Skeletal muscle tissue (tissue), 4 donors: Measurements from ENCODE around the gene SPEF1. TPM values are rescaled to one million over a fixed set of nuclear protein-coding genes. Genes with fewer than 3 reads are reported as not detected.
"Not testable (repeated sequence)": the region's sequence is repeated elsewhere in the genome, so short reads cannot be mapped to it uniquely, and the experiment has no call there.

ENCODE experiments used
- H3K27ac ChIP-seq: one replicate; pipeline ENCODE4 v1.7.0; 2013; ENCODE audit warnings: mild to moderate bottlenecking, low read depth, low read length, inconsistent platforms
- H3K27me3 ChIP-seq, 3 donors: one replicate each; pipeline ENCODE4 v1.7.0; 2013; ENCODE audit warnings: low read length in 3 of 3; ENCODE audit not compliant: control insufficient read depth in 3 of 3, insufficient read depth in 3 of 3
- H3K36me3 ChIP-seq, 3 donors: one replicate each; pipeline ENCODE4 v1.7.0; 2013; ENCODE audit warnings: low read length in 3 of 3; ENCODE audit not compliant: control insufficient read depth in 3 of 3, insufficient read depth in 3 of 3
- H3K4me1 ChIP-seq, 3 donors: one replicate each; pipeline ENCODE4 v1.7.0; 2013; ENCODE audit warnings: low read length in 3 of 3, mild to moderate bottlenecking in 3 of 3; ENCODE audit not compliant: control insufficient read depth in 3 of 3, insufficient read depth in 3 of 3
- H3K4me3 ChIP-seq, 3 donors: one replicate each; pipeline ENCODE4 v1.7.0; 2013; ENCODE audit warnings: low read length in 3 of 3
- H3K9ac ChIP-seq, 3 donors: one replicate each; pipeline ENCODE4 v1.7.0; 2013; ENCODE audit warnings: low read length in 3 of 3, mild to moderate bottlenecking in 3 of 3, moderate library complexity in 2 of 3, low read depth in 1 of 3
- H3K9me3 ChIP-seq, 3 donors: one replicate each; pipeline ENCODE4 v1.7.0; 2013; ENCODE audit warnings: low read length in 3 of 3; ENCODE audit not compliant: control insufficient read depth in 3 of 3
- total RNA-seq: library from RNA; depleted of rRNA; stranded (reverse); fragments of >200 nt; gene quantifications from one replicate; pipeline ENCODE4 v1.2.3, GENCODE V29; 2014
- donor health status: Osteomylitis.

Gene SPEF1
- total RNA-seq, 1 donor from 2014 or later, result not detected

- H3K9ac ChIP-seq, result peak overlapping the region in 1 of 3 donors; percentile 54
- peak overlapping the region; percentile 12 for H3K27ac ChIP-seq
Measured at GRCh38 chr20:3798908-3799248, 17.6 kb upstream of the SPEF1 start.

DNA sequence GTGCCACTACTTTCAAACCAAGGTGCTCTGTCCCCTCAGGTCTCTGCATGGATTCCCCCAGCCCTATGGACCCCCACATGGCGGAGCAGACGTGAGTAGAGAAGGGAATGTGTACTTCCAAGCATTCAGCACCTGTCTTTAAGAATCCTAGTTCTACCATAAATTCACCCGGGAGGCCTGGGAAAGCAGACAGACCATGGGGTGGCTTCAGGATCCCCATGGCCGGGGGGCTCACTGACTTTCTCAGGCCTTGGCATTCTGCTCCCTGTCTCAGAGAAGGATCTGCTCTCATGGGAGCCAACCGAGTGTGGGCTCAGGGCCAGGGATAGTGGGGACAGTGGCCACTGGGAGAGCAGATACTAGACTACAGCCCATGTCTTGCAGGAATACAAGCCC, 17.1 kb upstream of the SPEF1 start:
- Histone ChIP-seq H3K4me1 (peaks cover 8 to 27% (median 15%) of the 10 kb centered on the region in 3 donors), H3K9ac (peak overlapping the region in 1 of 3 donors; percentile 16), H3K27me3 (no peaks in the 10 kb centered on the region), H3K4me3 (no peak overlapping the region), H3K36me3 (peaks cover 10 to 25% (median 16%) of the 10 kb centered on the region in 3 donors), H3K9me3 (no peaks in the 10 kb centered on the region), H3K27ac (peak overlapping the region; percentile 12)

More at GRCh38 chr20:3798908-3799248, 17.6 kb upstream of the SPEF1 start:
- no peak overlapping the region for H3K4me3 ChIP-seq
- H3K36me3 ChIP-seq, result peaks cover 10 to 30% (median 16%) of the 10 kb centered on the region in 3 donors
- no peaks in the 10 kb centered on the region for H3K9me3 ChIP-seq
- peaks cover 8 to 27% (median 15%) of the 10 kb centered on the region in 3 donors for H3K4me1 ChIP-seq
- no peaks in the 10 kb centered on the region for H3K27me3 ChIP-seq

GRCh38 chr20:3797592-3798372, 16.5 kb upstream of the SPEF1 start:
- peak overlapping the region; percentile 12 for H3K27ac ChIP-seq
- peaks cover 10 to 20% (median 12%) of the 10 kb centered on the region in 3 donors for H3K36me3 ChIP-seq
- H3K4me3 ChIP-seq, result peak overlapping the region; percentile 6 to 69 (median 56)
- peak overlapping the region in 1 of 3 donors; percentile 66 for H3K9ac ChIP-seq
- H3K27me3 ChIP-seq, result no peaks in the 10 kb centered on the region
- H3K9me3 ChIP-seq, result no peaks in the 10 kb centered on the region
- H3K4me1 ChIP-seq, result peaks cover 8 to 27% (median 15%) of the 10 kb centered on the region in 3 donors

DNA sequence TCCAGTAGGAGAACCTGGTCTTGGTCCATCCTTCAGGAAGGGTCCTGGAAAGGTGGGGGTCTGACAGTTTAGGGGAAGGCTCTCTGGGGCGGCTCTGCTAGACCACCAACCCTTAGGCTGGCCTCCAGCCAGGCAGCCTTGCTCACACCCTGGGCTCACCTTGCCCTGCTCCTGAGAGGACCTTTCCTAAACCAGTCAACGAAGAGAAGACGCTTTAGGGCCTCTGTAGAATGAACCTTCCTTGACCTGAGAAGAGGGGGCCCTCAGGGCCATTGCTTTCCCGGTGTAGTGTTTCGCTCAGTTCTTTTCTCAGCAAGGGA, 15.9 kb upstream of the SPEF1 start:
- H3K9ac ChIP-seq, result peak overlapping the region in 1 of 3 donors; percentile 66
- H3K36me3 ChIP-seq, result peaks cover 9 to 14% (median 10%) of the 10 kb centered on the region in 3 donors
- no peak overlapping the region for H3K27ac ChIP-seq
- peaks cover 8 to 27% (median 15%) of the 10 kb centered on the region in 3 donors for H3K4me1 ChIP-seq
- H3K4me3 ChIP-seq, result peak overlapping the region; percentile 54 to 69 (median 56)
- H3K9me3 ChIP-seq, result no peaks in the 10 kb centered on the region
- H3K27me3 ChIP-seq, result no peaks in the 10 kb centered on the region

- H3K27ac ChIP-seq, result no peak overlapping the region
- H3K9ac ChIP-seq, result peak overlapping the region; percentile 51 to 66 (median 56)
- H3K9me3 ChIP-seq, result no peaks in the 10 kb centered on the region
- peaks cover 8 to 27% (median 15%) of the 10 kb centered on the region in 3 donors for H3K4me1 ChIP-seq
- H3K27me3 ChIP-seq, result no peaks in the 10 kb centered on the region
- H3K4me3 ChIP-seq, result peak overlapping the region; percentile 54 to 69 (median 56)
- peaks cover 8 to 9% (median 8%) of the 10 kb centered on the region in 3 donors for H3K36me3 ChIP-seq
Measured at GRCh38 chr20:3796477-3797225, 15.4 kb upstream of the SPEF1 start.

- H3K9me3 ChIP-seq, result no peaks in the 10 kb centered on the region
- peak within 1 kb of the TSS; percentile 96 for H3K27ac ChIP-seq
- H3K4me1 ChIP-seq, result peaks cover 8 to 27% (median 15%) of the 10 kb centered on the region in 3 donors
- peak within 1 kb of the TSS; percentile 78 to 96 (median 89) for H3K9ac ChIP-seq
- H3K36me3 ChIP-seq, result peaks cover 4 to 7% (median 6%) of the 10 kb centered on the region in 3 donors
- no peaks in the 10 kb centered on the region for H3K27me3 ChIP-seq
- peak within 1 kb of the TSS; percentile 91 to 94 (median 91) for H3K4me3 ChIP-seq
Measured at GRCh38 chr20:3795511-3796468, 14.5 kb upstream of the SPEF1 start, which contains the start of gene CDC25B. CDC25B (plus strand) TSS chr20:3796310; CDS start chr20:3796532, 222 bp downstream.

- Histone ChIP-seq H3K27ac (peak overlapping the region; percentile 96), H3K9ac (peak overlapping the region; percentile 78 to 96 (median 89)), H3K9me3 (no peaks in the 10 kb centered on the region), H3K4me3 (peak overlapping the region; percentile 91 to 94 (median 91)), H3K36me3 (peaks cover 0 to 2% (median 0%) of the 10 kb centered on the region in 3 donors), H3K4me1 (peaks cover 8 to 27% (median 15%) of the 10 kb centered on the region in 3 donors), H3K27me3 (no peaks in the 10 kb centered on the region)
Measured at GRCh38 chr20:3794701-3795420, 13.6 kb upstream of the SPEF1 start.

DNA sequence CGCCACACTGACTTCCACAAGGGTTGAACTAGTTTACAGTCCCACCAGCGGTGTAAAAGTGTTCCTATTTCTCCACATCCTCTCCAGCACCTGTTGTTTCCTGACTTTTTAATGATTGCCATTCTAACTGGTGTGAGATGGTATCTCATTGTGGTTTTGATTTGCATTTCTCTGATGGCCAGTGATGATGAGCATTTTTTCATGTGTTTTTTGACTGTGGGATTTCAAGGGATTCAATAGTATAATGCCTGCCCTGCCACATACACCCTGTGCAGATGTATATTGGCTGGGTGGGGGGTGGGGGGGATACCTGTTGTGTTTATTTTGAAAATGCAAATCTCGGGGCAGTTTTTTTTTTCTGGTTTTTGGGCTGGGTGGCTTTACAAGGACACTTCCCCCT, 12.9 kb upstream of the SPEF1 start:
- H3K9me3 ChIP-seq, H3K27me3 ChIP-seq, H3K9ac ChIP-seq, H3K4me3 ChIP-seq, H3K27ac ChIP-seq, H3K36me3 ChIP-seq: not testable (repeated sequence)
- peaks cover 8 to 21% (median 12%) of the 10 kb centered on the region in 3 donors for H3K4me1 ChIP-seq

DNA sequence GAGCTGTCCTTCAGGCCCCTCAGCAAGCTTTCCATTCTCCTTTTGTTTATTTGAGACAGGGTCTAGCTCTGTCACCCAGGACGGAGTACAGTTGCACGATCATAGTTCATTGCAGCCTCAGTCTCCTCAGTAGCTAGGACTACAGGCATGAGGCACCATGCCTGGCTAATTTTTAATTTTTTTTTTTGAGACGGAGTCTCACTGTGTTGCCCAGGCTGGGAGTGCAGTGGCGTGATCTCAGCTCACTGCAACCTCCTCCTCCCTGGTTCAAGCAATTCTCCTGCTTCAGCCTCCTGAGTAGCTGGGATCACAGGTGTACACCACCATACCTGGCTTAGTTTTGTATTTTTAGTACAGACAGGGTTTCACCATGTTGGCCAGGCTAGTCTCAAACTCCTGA, 8.0 kb upstream of the SPEF1 start:
- not testable (repeated sequence) for H3K9ac ChIP-seq, H3K27ac ChIP-seq, H3K36me3 ChIP-seq, H3K27me3 ChIP-seq, H3K9me3 ChIP-seq, H3K4me3 ChIP-seq
- H3K4me1 ChIP-seq, result peaks cover 16 to 30% (median 21%) of the 10 kb centered on the region in 3 donors
